GM23338 (cell line): Measurements from ENCODE around the gene PCP4.

Experiments used
- CREB1 ChIP-seq: fragments of 250-450 bp; sonication (Bioruptor Pico); IDR thresholded peaks from 2 replicates; pipeline ENCODE4 v1.5.0; 2020; ENCODE audit warnings: low read depth, mild to moderate bottlenecking, moderate library complexity
- CTCF ChIP-seq, 2 experiments: fragments of 200-600 bp in 1 of 2; sonication (generic) in 1 of 2; conservative IDR thresholded peaks; 2 replicates each; pipeline versions ENCODE4 v1.5.1 to v1.6.1; 2016 to 2017; ENCODE audit warnings: antibody characterized with exemption in 2 of 2, low read depth in 2 of 2, mild to moderate bottlenecking in 2 of 2, moderate library complexity in 1 of 2
- ETS1 ChIP-seq: IDR thresholded peaks from 2 replicates; pipeline ENCODE4 v1.6.1; 2016; ENCODE audit warnings: antibody characterized with exemption
- EZH2 ChIP-seq: fragments of 200-600 bp; sonication (generic); IDR thresholded peaks from one replicate; pipeline ENCODE4 v1.8.0; 2017; ENCODE audit warnings: antibody characterized with exemption, mild to moderate bottlenecking, low read depth; ENCODE audit not compliant: unreplicated experiment
- EZH2phosphoT487 ChIP-seq: fragments of 200-600 bp; sonication (generic); IDR thresholded peaks from one replicate; pipeline ENCODE4 v1.8.1; 2018; ENCODE audit warnings: antibody characterized with exemption; ENCODE audit not compliant: unreplicated experiment
- JUNB ChIP-seq: IDR thresholded peaks from one replicate; pipeline ENCODE4 v1.6.1; 2016; ENCODE audit warnings: antibody characterized with exemption; ENCODE audit not compliant: unreplicated experiment
- POLR2AphosphoS5 ChIP-seq: IDR thresholded peaks from 2 replicates; pipeline ENCODE4 v1.6.1; 2016; ENCODE audit warnings: antibody characterized with exemption, low read depth
- REST ChIP-seq: IDR thresholded peaks from one replicate; pipeline ENCODE4 v1.6.1; 2018; ENCODE audit warnings: antibody characterized with exemption; ENCODE audit not compliant: unreplicated experiment
- STAT1 ChIP-seq: IDR thresholded peaks from one replicate; pipeline ENCODE4 v1.6.1; 2016; ENCODE audit warnings: antibody characterized with exemption; ENCODE audit not compliant: unreplicated experiment
- ZNF114 ChIP-seq: fragments of 250-450 bp; sonication (Bioruptor Pico); IDR thresholded peaks from 2 replicates; pipeline ENCODE4 v1.5.0; 2020; ENCODE audit warnings: mild to moderate bottlenecking, moderate library complexity
- ZNF331 ChIP-seq: fragments of 250-450 bp; sonication (Bioruptor Pico); IDR thresholded peaks from 2 replicates; pipeline ENCODE4 v1.5.0; 2020; ENCODE audit warnings: low read depth, mild to moderate bottlenecking, moderate library complexity
- ZNF462 ChIP-seq: fragments of 250-450 bp; sonication (Bioruptor Pico); IDR thresholded peaks from 2 replicates; pipeline ENCODE4 v1.5.0; 2020; ENCODE audit warnings: mild to moderate bottlenecking, moderate library complexity

- TF ChIP-seq CTCF (conservative IDR thresholded peaks at IDR 0.05; ENCODE audit: low read depth in 2 of 2) (no peak), POLR2AphosphoS5 (no peak), REST (no peak), EZH2 (no peak), STAT1 (no peak), ZNF114 (no peak), EZH2phosphoT487 (no peak), JUNB (no peak), ETS1 (no peak), CREB1 (CRISPR knock-in tag) (no peak), ZNF331 (no peak), ZNF462 (CRISPR knock-in tag) (no peak)
These were observed 94.0 kb downstream of the PCP4 start for GRCh38 chr21:39961251-39961650.
